ENCODE measurements around the gene FHOD3.
"Not testable (repeated sequence)": the region's sequence is repeated elsewhere in the genome, so short reads cannot be mapped to it uniquely, and the experiment has no call there.

DNA sequence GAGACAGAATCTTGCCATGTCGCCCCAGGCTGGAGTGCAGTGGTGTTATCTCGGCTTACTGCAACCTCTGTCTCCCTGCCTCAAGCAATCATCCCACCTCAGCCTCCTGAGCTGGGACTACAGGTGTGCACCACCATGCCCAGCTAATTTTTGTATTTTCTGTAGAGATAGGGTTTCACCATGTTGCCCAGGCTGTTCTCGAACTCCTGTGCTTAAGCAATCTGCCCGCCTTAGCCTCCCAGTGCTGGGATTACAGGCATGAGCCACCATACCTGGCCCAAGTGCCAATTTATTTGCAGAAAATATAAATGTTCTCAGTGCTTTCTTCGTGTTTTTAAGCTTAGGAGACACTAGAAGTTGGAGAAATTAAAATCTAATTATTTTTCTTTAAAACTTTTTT, 166.0 kb downstream of the FHOD3 start:
- TF ChIP-seq, protein P1, sequence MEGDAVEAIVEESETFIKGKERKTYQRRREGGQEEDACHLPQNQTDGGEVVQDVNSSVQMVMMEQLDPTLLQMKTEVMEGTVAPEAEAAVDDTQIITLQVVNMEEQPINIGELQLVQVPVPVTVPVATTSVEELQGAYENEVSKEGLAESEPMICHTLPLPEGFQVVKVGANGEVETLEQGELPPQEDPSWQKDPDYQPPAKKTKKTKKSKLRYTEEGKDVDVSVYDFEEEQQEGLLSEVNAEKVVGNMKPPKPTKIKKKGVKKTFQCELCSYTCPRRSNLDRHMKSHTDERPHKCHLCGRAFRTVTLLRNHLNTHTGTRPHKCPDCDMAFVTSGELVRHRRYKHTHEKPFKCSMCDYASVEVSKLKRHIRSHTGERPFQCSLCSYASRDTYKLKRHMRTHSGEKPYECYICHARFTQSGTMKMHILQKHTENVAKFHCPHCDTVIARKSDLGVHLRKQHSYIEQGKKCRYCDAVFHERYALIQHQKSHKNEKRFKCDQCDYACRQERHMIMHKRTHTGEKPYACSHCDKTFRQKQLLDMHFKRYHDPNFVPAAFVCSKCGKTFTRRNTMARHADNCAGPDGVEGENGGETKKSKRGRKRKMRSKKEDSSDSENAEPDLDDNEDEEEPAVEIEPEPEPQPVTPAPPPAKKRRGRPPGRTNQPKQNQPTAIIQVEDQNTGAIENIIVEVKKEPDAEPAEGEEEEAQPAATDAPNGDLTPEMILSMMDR (conservative IDR thresholded peaks at IDR 0.05; ENCODE audit: low read depth, low read length) = not testable (repeated sequence)
- not testable (repeated sequence) for TF ChIP-seq EZH2 (IDR thresholded peaks at IDR 0.05; ENCODE audit: low read length, unreplicated experiment); EZH2phosphoT487 (IDR thresholded peaks at IDR 0.05; ENCODE audit: borderline replicate concordance, low read length)
